Adipocyte (in vitro differentiated cells): ENCODE results near the gene LEKR1.
"Not testable (repeated sequence)": the region's sequence is repeated elsewhere in the genome, so short reads cannot be mapped to it uniquely, and the experiment has no call there.

Experiments used
- DNase-seq: peaks from one replicate; pipeline ENCODE4 v3.0.0-alpha.2; 2015; ENCODE audit warnings: low read depth
- H3K27me3 ChIP-seq: replicated peaks from 2 replicates; pipeline ENCODE4 v1.7.0; 2013; ENCODE audit warnings: mild to moderate bottlenecking, low read length, moderate library complexity; ENCODE audit not compliant: control insufficient read depth, insufficient read depth
- H3K36me3 ChIP-seq: 2 replicates; pipeline ENCODE4 v1.7.0; 2013; ENCODE audit warnings: low read length, mild to moderate bottlenecking, moderate library complexity; ENCODE audit not compliant: control insufficient read depth, insufficient read depth, severe bottlenecking
- H3K4me1 ChIP-seq: 2 replicates; pipeline ENCODE4 v1.7.0; 2013; ENCODE audit warnings: mild to moderate bottlenecking, low read length, moderate library complexity; ENCODE audit not compliant: control insufficient read depth, insufficient read depth
- H3K4me3 ChIP-seq: 2 replicates; pipeline ENCODE4 v1.7.0; 2013; ENCODE audit warnings: mild to moderate bottlenecking, low read length, moderate library complexity
- H3K9ac ChIP-seq: 2 replicates; pipeline ENCODE4 v1.7.0; 2013; ENCODE audit warnings: mild to moderate bottlenecking, low read length, moderate library complexity
- H3K9me3 ChIP-seq: 2 replicates; pipeline ENCODE4 v1.7.0; 2013; ENCODE audit warnings: mild to moderate bottlenecking, low read length, moderate library complexity; ENCODE audit not compliant: control insufficient read depth

The LEKR1 gene

DNA sequence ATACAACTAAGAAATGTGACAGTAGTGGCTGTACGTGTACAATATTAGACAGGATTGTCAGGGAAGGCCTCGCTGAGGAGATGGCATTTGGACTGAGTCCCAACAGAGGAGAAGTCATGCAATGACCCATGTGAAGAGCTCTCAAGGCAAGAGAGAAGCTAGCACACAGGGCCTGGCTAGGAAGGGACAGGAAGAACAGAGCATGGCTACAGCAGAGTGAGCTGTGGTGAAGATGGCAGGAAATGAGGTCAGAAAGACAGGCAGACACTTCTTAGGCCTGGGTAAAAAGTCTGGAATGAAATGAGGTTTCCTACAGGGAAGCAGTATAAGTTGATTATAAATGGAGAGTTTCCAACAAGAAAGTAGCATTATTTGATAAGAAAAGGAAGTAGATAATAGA, 33.2 kb upstream of the LEKR1 start:
- DNase-seq: no peak
- Histone ChIP-seq H3K9ac (no peak overlapping the region), H3K4me3 (no peak overlapping the region), H3K27me3 (no peaks in the 10 kb centered on the region), H3K9me3 (no peaks in the 10 kb centered on the region), H3K36me3 (no peaks in the 10 kb centered on the region), H3K4me1 (peaks cover 42% of the 10 kb centered on the region)

DNA sequence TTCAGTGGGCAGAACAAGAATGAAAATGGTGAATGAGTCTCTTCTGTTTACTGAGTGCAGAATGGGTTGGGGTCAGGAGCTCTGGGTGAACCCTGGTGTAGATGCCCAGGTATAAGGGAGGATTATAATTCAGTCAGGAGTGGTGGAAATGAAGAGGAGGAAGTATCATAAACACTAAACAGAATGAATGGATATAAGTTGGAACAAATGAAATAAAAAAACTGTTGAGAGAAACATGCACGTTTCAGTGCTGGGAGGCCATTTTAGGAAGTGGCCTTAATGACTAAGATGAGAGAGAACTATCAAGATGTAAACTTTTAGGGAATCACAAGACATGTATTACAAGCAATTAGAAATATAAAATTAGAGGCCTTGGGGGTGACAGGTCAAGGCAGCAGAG, 32.8 kb upstream of the LEKR1 start:
- no peak for DNase-seq
- no peaks in the 10 kb centered on the region for H3K9me3 ChIP-seq
- no peaks in the 10 kb centered on the region for H3K36me3 ChIP-seq
- peaks cover 39% of the 10 kb centered on the region for H3K4me1 ChIP-seq
- H3K4me3 ChIP-seq: no peak overlapping the region
- no peaks in the 10 kb centered on the region for H3K27me3 ChIP-seq
- H3K9ac ChIP-seq: no peak overlapping the region

DNA sequence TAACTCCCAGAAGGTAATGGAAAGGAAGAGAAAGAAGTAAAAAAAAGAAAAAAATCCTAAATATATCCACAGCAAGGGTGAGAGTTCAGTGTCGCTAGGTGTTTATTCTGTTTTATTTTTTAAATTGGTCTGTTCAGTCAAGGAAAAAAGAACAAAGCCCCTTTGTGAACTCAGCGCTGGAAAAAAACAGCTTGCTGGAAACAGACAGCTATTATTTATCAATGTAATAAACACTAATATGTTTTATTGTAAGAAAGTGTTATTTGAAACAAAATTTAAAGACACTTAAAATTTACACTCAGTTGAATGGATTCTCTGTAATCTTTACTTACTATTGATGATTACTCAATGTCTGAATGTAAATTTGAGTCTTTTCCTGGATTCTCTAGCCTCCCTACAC, 32.3 kb upstream of the LEKR1 start:
- no peaks in the 10 kb centered on the region for H3K27me3 ChIP-seq
- peaks cover 34% of the 10 kb centered on the region for H3K4me1 ChIP-seq
- H3K36me3 ChIP-seq: no peaks in the 10 kb centered on the region
- no peak overlapping the region for H3K4me3 ChIP-seq
- no peak for DNase-seq
- no peak overlapping the region for H3K9ac ChIP-seq
- no peaks in the 10 kb centered on the region for H3K9me3 ChIP-seq

DNA sequence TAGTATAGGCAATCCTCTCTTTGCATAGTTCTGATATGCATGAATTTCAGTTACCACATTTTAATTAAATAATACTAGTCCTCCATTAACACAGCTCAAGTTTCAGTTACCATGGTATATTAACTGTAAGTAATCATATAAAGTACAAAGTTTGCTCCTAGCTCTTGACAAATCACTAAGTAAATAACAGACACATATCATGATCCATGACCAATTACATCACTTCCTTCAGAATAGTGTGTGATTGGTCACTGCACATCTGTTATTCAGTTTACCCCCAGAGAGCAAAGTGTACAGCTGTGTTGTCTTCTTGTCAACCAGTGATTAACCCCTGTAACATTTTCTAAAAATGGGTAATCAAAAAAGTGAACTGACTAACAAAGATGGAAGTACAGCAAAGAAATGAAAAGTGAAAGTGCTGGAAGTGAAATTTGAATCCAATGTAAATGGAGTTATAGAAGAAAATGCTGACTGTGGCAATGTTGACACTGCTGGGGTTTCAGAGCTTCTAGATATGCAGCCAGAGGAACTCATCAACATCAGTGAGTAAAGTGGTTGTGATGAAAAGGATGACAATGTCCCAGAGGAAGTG, 30.2 kb upstream of the LEKR1 start:
- peaks cover 29% of the 10 kb centered on the region for H3K4me1 ChIP-seq
- no peak overlapping the region for H3K9ac ChIP-seq
- DNase-seq: no peak
- H3K4me3 ChIP-seq: no peak overlapping the region
- no peaks in the 10 kb centered on the region for H3K27me3 ChIP-seq
- no peaks in the 10 kb centered on the region for H3K36me3 ChIP-seq
- H3K9me3 ChIP-seq: no peaks in the 10 kb centered on the region

DNA sequence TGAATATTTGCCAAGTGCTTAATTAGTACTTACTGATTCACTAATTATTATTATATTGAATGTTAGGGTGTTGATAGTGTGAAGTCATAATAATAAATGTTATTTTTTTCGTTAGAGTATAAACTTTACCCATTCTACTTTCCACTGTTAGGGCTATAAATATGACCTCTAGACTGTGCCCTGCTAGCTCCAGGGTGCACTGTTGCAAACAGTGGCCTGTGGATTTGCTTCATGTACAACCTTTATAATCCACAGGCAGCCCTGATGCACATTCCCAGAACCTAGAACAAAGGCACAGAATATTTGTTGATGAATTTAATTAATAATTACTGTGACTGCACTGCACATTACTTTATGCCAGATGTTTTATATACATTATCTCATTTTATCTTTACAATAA, 28.8 kb upstream of the LEKR1 start:
- H3K27me3 ChIP-seq: no peaks in the 10 kb centered on the region
- no peaks in the 10 kb centered on the region for H3K9me3 ChIP-seq
- no peak overlapping the region for H3K9ac ChIP-seq
- H3K36me3 ChIP-seq: no peaks in the 10 kb centered on the region
- no peak overlapping the region for H3K4me3 ChIP-seq
- no peak for DNase-seq
- H3K4me1 ChIP-seq: peaks cover 20% of the 10 kb centered on the region

DNA sequence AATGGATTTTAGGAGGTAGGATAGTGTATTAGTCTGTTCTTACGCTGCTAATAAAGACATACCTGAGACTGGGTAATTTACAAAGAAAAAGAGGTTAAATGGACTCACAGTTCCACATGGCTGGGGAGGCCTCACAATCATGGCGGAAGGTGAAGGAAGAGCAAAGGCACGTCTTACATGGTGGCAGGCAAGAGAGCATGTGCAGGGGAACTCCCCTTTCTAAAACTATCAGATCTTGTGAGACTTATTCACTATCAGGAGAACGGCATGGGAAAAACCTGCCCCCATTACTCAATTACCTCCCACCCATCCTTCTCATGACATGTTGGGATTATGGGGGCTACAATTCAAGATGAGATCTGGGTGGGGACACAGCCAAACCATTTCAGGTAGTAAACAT, 25.9 kb upstream of the LEKR1 start:
- H3K9me3 ChIP-seq, DNase-seq, H3K9ac ChIP-seq, H3K4me3 ChIP-seq, H3K27me3 ChIP-seq, H3K36me3 ChIP-seq: not testable (repeated sequence)
- H3K4me1 ChIP-seq: peaks cover 12% of the 10 kb centered on the region

DNA sequence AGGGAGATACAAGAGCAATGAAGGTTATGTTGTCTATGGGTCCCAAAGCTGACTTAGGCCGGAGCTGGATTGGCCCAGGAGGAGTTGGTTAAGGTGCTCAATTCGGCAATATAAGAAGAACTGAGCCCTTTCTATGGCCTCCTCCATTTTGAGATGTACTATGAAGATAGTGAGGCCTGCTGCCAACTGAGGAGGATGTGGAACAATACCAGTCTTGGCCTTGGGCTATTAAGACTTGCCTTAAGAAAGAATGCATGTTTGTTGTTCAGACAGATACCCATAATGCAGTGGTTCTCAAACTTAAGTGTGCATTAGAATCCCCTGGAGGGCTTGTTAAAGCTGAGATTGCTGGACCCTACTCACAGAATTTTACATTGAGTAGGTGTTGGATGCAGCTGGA, 24.4 kb upstream of the LEKR1 start:
- DNase-seq: no peak
- H3K4me1 ChIP-seq: peaks cover 4% of the 10 kb centered on the region
- H3K36me3 ChIP-seq: no peaks in the 10 kb centered on the region
- H3K27me3 ChIP-seq: no peaks in the 10 kb centered on the region
- H3K9me3 ChIP-seq: peaks cover 4% of the 10 kb centered on the region
- no peak overlapping the region for H3K4me3 ChIP-seq
- H3K9ac ChIP-seq: no peak overlapping the region

DNA sequence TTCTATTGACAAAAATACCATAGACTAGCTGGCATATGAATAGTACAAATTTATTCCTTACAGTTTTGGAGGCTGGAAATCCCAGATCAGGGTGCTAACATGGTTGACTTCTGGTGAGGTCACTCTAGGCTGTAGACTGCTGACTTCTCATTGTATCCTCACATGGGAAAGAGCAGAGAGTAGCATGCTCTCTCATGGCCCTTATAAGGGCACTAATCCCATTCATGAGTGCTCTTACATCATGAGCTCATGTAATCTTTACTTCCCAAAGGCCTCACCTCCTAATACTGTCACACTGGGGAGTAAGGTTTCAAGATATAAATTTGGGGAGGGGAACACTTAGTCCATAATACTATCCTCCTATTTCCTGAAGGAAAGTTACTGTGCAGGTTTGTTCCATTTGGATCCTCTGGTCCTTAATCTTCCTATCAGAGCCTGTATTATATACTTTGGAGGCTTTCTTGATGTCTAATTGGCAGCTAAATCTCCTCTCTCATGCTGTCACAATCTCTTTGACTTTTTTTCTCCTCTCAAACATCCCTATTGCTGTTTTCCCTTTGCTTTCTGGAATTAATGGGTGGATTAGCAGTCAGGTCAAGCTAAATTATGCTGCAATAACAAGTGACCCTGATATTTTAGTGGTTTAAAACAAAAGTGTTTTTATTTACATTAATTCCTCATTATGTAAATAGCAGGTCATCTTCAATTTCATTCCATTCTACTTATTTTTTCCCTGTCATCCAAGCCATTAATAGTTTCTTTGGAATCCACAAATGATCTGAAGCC, 23.1 kb upstream of the LEKR1 start:
- peaks cover 8% of the 10 kb centered on the region for H3K4me1 ChIP-seq
- DNase-seq: no peak
- H3K4me3 ChIP-seq: no peak overlapping the region
- peaks cover 4% of the 10 kb centered on the region for H3K9me3 ChIP-seq
- H3K9ac ChIP-seq: no peak overlapping the region
- no peaks in the 10 kb centered on the region for H3K36me3 ChIP-seq
- no peaks in the 10 kb centered on the region for H3K27me3 ChIP-seq

DNA sequence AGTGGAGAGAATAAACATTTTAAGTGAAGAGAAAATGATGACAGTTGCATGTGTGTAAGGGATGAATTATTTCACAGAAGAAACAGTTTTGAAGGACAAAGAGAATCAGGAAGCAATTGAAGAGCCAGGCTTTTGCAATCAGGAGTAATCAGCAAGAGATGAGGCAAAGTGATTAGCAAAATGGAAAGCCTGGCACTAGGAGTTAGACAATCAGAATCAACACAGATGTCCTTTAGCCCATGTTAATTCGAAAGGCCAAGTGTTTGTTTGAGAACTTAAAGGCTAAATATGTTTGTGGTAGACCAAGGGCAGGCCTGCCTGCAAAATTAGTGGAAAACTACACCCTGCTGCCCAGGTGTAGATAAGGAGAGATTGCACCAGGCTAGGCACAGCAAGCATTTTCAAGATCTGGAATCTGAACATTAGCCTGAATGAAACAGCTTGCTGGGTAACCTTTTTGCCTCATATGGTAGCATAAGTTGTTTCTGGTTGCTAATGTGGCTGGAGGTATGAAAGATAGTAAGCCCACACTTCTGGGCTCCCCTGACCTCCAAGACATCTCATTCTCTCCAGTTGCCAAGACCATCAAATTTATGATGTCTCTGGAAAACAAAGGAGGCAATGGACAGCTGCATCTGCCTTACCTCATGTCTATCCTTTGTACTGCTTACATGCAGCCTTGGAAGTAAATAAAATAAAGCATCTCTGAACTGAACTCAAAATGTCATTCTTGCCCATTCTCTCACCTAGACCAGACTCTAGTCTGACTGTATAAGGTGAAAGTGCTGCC, 22.0 kb upstream of the LEKR1 start:
- Histone ChIP-seq H3K4me1 (peaks cover 16% of the 10 kb centered on the region), H3K9me3 (peaks cover 4% of the 10 kb centered on the region), H3K36me3 (no peaks in the 10 kb centered on the region), H3K27me3 (no peaks in the 10 kb centered on the region), H3K4me3 (no peak overlapping the region), H3K9ac (no peak overlapping the region)
- no peak for DNase-seq

DNA sequence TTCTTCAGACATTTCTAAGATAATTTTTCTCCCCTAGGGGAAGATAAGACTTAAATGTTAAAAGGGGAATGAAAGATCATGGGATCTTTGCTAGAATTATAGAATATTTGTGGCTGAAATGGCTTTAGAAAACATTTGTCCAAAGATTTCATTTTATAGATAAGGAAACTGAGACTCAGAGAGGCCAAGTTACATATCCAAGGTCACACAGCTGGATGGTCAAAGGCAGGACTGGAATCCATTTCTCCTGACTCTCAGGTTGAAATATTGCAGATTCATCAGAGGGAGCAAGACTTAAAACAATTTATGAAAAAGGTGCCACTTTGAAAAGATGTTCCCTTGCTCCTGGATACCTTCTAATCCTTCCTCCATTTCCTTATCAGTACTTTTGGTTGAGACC, 19.5 kb upstream of the LEKR1 start:
- no peaks in the 10 kb centered on the region for H3K27me3 ChIP-seq
- peaks cover 24% of the 10 kb centered on the region for H3K4me1 ChIP-seq
- H3K9me3 ChIP-seq: peaks cover 4% of the 10 kb centered on the region
- H3K36me3 ChIP-seq: no peaks in the 10 kb centered on the region
- H3K4me3 ChIP-seq: no peak overlapping the region
- no peak for DNase-seq
- H3K9ac ChIP-seq: no peak overlapping the region

DNA sequence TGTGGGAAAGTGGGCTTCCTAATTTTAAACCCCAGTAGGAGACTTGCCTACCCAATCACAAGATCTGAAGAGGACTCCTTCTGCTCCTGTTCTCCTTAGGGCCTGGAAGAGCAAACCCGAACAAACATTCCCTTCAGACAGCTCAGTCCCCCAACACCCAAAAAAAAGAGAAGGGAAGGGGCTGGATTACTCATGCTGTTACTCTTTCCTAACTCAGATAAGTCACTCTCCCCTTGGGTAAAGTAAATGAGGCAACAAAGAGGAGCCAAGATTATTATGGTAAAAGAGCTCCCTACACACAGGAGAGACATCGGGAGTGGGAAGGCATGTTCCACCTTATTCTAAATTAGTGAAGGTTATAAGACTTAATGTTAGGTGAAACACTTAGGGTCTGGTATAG, 18.1 kb upstream of the LEKR1 start:
- no peak overlapping the region for H3K4me3 ChIP-seq
- H3K4me1 ChIP-seq: peaks cover 36% of the 10 kb centered on the region
- no peaks in the 10 kb centered on the region for H3K36me3 ChIP-seq
- DNase-seq: no peak
- no peak overlapping the region for H3K9ac ChIP-seq
- H3K9me3 ChIP-seq: peaks cover 4% of the 10 kb centered on the region
- H3K27me3 ChIP-seq: no peaks in the 10 kb centered on the region
